Measurements from ENCODE around the gene SEMA6B.

- TF ChIP-seq CTCF (conservative IDR thresholded peaks at IDR 0.05; ENCODE audit: low read depth, low read length) (no peak), RCOR1 (IDR thresholded peaks at IDR 0.05; ENCODE audit: insufficient replicate concordance, low read length) (no peak), RFX5 (IDR thresholded peaks at IDR 0.05; ENCODE audit: low read depth, low read length) (no peak), CHD1 (IDR thresholded peaks at IDR 0.05; ENCODE audit: low read depth, low read length) (no peak), POLR2A (IDR thresholded peaks at IDR 0.05; ENCODE audit: low read depth, low read length) (no peak), CEBPB (IDR thresholded peaks at IDR 0.05; ENCODE audit: low read depth, low read length) (no peak), MAFK (IDR thresholded peaks at IDR 0.05; ENCODE audit: low read depth, low read length) (no peak), USF2 (IDR thresholded peaks at IDR 0.05; ENCODE audit: low read depth, low read length) (no peak), RAD21 (IDR thresholded peaks at IDR 0.05; ENCODE audit: low read length) (no peak)
Observed at GRCh38 chr19:4571305-4571917, 11.9 kb upstream of the SEMA6B start.
